Body of pancreas (tissue), 4 donors: ENCODE results near the gene CX3CR1. TPM values are rescaled to one million over a fixed set of nuclear protein-coding genes. Genes with fewer than 3 reads are reported as not detected.
A peak's percentile ranks its signal among the peaks of the same experiment; 100 is the strongest.

Experiments
- ATAC-seq: fragments of 150-250 bp; one replicate; pipeline ENCODE4 v1.9.1; 2016
- DNase-seq, 4 donors: peaks; one replicate each; pipeline ENCODE4 v3.0.0-alpha.2; 2019
- H3K27ac ChIP-seq, 4 donors: fragments of 200-600 bp; sonication (generic); 1 replicate in 3 of 4; 2 replicates in 1 of 4; pipeline versions ENCODE4 v1.5.1 to v1.6.1; 2016 to 2019; ENCODE audit warnings: mild to moderate bottlenecking in 1 of 4, mixed read lengths in 1 of 4, moderate library complexity in 1 of 4
- H3K27me3 ChIP-seq, 2 donors: fragments of 200-600 bp; sonication (generic); one replicate each; pipeline ENCODE4 v1.6.0; 2016; ENCODE audit warnings: mild to moderate bottlenecking in 1 of 2
- H3K36me3 ChIP-seq, 2 donors: fragments of 200-600 bp; sonication (generic); replicated peaks in 1 of 2; 2 replicates each; pipeline ENCODE4 v1.5.1; 2016; ENCODE audit warnings: low read depth in 2 of 2; ENCODE audit not compliant: insufficient read depth in 1 of 2
- H3K4me1 ChIP-seq: fragments of 200-600 bp; sonication (generic); one replicate; pipeline ENCODE4 v1.6.0; 2016
- H3K4me3 ChIP-seq, 2 donors: fragments of 200-600 bp; sonication (generic); 1 replicate in 1 of 2; 2 replicates in 1 of 2; pipeline ENCODE4 v1.5.1; 2016 to 2019
- H3K9me3 ChIP-seq, 3 donors: fragments of 200-600 bp; sonication (generic); 1 replicate in 2 of 3; 2 replicates in 1 of 3; pipeline ENCODE4 v1.5.1; 2016
- POLR2A ChIP-seq, 3 donors: fragments of 450-650 bp; IDR thresholded peaks; one replicate each; pipeline ENCODE4 v1.6.1; 2016; ENCODE audit warnings: antibody characterized with exemption in 3 of 3, mild to moderate bottlenecking in 2 of 3
- WGBS, 2 donors: methylation state at CpG; one replicate each; pipeline ENCODE4 v1.1.5; 2017; 5-methylcytosine and 5-hydroxymethylcytosine counted together
- intact Hi-C: fragments of 100-400 bp; cut with DNase I; formaldehyde crosslinking; loops from one replicate; pipeline ENCODE4 v1.15.1; 2023
- total RNA-seq, 2 donors: library from RNA; depleted of rRNA; stranded (reverse); fragments of >200 nt; gene quantifications; one replicate each; pipeline ENCODE4 v1.1.0, GENCODE V29; 2016
- TF ChIP-seq, protein P1 (sequence below), 7 experiments: fragments of 450-650 bp in 4 of 7; fragments of 200-600 bp in 3 of 7; sonication (generic) in 3 of 7; IDR thresholded peaks; one replicate each; pipeline ENCODE4 v1.5.1; 2016 to 2019; ENCODE audit warnings: antibody characterized with exemption in 7 of 7

The CX3CR1 gene
- total RNA-seq, 2 donors from 2014 or later: 1.3 TPM; not detected in 1

DNA sequence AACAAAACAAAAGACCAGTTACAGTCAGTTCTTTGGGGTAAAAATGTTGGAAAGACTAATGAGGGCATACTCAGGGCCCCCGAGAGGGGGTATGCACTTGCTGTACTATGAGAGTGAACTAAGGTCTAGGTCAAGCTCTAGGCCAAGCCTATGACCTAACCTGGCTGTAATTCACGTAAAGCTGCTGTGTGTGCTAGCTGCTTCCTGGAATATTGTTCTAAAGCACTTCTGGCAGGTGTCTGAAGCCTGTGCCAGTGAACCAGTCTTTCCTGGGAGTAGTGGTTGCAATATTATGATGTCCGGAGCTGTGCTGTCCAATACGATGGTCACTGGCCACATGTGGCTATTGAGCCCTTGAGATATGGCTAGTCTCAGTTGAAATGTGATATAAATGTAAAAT is 13.1 kb upstream of the CX3CR1 start:
- intact Hi-C loops: loop anchor here (5.0 kb wide), 2 partner anchors 106 to 191 kb away; no protein-coding TSS in a partner anchor
- WGBS, 2 donors: 85 to 92% methylated on average over 4 of the region's 4 CpGs

DNA sequence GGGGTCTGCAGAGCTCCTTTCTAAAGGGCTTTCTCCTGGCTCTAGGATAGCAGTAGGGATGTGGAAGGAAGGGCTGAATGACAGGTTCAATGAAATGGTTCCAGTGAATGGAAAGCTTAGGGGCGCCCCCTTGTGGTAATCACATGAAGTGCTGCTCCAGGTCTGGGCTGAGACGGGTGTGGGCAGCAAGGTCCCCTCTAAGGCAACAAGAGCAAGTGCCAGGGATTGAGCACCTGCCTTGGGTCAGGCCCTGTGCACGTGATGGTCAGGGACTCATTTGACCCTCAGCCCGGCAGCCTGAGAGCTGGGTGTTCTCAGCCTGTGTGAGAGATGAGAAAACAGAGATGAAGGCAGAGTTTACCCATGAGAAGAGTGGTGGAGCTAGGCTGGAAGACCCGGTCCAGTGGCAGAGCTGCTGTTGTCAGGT is 12.1 kb upstream of the CX3CR1 start:
- no peak overlapping the region for H3K4me3 ChIP-seq
- ATAC-seq (peak; percentile 50), DNase-seq (peak; percentile 57 to 73 (median 70))
- H3K27ac ChIP-seq: no peak overlapping the region
- no peaks in the 10 kb centered on the region for H3K9me3 ChIP-seq
- peaks cover 25% of the 10 kb centered on the region for H3K4me1 ChIP-seq
- 13 to 26% methylated on average over 5 of the region's 5 CpGs for WGBS, 2 donors
- no peaks in the 10 kb centered on the region for H3K27me3 ChIP-seq
- TF ChIP-seq, protein P1, sequence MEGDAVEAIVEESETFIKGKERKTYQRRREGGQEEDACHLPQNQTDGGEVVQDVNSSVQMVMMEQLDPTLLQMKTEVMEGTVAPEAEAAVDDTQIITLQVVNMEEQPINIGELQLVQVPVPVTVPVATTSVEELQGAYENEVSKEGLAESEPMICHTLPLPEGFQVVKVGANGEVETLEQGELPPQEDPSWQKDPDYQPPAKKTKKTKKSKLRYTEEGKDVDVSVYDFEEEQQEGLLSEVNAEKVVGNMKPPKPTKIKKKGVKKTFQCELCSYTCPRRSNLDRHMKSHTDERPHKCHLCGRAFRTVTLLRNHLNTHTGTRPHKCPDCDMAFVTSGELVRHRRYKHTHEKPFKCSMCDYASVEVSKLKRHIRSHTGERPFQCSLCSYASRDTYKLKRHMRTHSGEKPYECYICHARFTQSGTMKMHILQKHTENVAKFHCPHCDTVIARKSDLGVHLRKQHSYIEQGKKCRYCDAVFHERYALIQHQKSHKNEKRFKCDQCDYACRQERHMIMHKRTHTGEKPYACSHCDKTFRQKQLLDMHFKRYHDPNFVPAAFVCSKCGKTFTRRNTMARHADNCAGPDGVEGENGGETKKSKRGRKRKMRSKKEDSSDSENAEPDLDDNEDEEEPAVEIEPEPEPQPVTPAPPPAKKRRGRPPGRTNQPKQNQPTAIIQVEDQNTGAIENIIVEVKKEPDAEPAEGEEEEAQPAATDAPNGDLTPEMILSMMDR (IDR thresholded peaks at IDR 0.05): peak; percentile 71 to 92 (median 81)
- no peak for TF ChIP-seq POLR2A (IDR thresholded peaks at IDR 0.05)
- H3K36me3 ChIP-seq: no peaks in the 10 kb centered on the region
- intact Hi-C loops: loop anchor here (5.0 kb wide), 2 partner anchors 105 to 190 kb away; no protein-coding TSS in a partner anchor

More for the DNA sequence above, 13.1 kb upstream of the CX3CR1 start:
- no peak for TF ChIP-seq POLR2A (IDR thresholded peaks at IDR 0.05)
- TF ChIP-seq, protein P1 (IDR thresholded peaks at IDR 0.05): no peak
- Histone ChIP-seq H3K4me1 (peaks cover 20% of the 10 kb centered on the region), H3K4me3 (no peak overlapping the region), H3K27me3 (no peaks in the 10 kb centered on the region), H3K27ac (no peak overlapping the region), H3K9me3 (no peaks in the 10 kb centered on the region), H3K36me3 (no peaks in the 10 kb centered on the region)
- no peak for DNase-seq
- no peak for ATAC-seq

DNA sequence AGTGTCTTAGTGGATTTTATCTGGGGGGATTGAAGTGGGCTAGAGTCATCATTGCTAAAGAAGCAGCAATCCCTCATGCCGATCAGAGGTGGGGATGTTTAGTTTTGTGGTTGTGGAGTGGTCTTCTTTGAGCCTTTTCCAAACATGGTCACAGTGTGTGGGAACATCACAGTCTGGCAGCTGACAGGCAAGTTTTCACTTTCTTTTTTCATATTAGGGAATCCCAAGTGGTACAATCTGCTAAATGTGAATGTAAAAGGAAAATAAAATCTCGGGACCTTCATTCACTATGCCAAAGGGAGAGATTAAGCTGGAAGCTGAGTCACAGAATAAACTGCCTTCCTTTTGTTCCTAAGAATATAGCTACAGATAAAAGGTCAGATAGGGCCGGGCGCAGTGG is 10.4 kb upstream of the CX3CR1 start:
- peak; percentile 39 for ATAC-seq
- H3K4me1 ChIP-seq: peaks cover 26% of the 10 kb centered on the region
- H3K4me3 ChIP-seq: no peak overlapping the region
- no peaks in the 10 kb centered on the region for H3K36me3 ChIP-seq
- TF ChIP-seq POLR2A (IDR thresholded peaks at IDR 0.05): no peak
- TF ChIP-seq, protein P1 (IDR thresholded peaks at IDR 0.05): no peak
- H3K9me3 ChIP-seq: no peaks in the 10 kb centered on the region
- peak overlapping the region in 3 of 4 donors; percentile 27 to 32 (median 29) for H3K27ac ChIP-seq
- 45 to 48% methylated on average over 4 of the region's 4 CpGs for WGBS, 2 donors
- no peaks in the 10 kb centered on the region for H3K27me3 ChIP-seq
- peak in 1 of 4 donors; percentile 10 for DNase-seq
- intact Hi-C loops: loop anchor here (5.0 kb wide), 2 partner anchors 103 to 188 kb away; no protein-coding TSS in a partner anchor

DNA sequence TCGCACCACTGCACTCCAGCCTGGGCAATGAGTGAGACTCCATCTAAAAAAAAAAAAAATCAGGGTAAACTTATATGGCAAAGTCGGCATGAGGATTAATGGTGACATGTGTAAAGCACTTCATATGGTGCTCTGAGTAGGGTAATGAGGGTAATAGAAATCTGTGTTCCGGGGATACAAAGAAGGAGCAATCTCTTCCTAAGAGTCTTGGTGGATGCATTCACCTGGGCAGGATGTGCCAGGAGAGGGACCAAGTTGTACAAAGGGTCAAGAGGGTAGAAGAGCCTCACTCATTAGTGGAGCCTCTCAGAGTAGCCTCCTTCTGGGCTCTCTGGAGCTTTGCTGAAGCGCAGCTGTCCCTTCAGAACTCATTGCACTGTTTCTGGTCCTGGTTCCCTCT is 9.3 kb upstream of the CX3CR1 start:
- intact Hi-C loops: no loop called here

More for the DNA sequence above, 9.3 kb upstream of the CX3CR1 start:
- WGBS, 2 donors: 71 to 84% methylated on average over 4 of the region's 4 CpGs
- H3K4me1 ChIP-seq: peaks cover 26% of the 10 kb centered on the region
- no peaks in the 10 kb centered on the region for H3K9me3 ChIP-seq
- no peak overlapping the region for H3K4me3 ChIP-seq
- no peak overlapping the region for H3K27ac ChIP-seq
- no peak for DNase-seq
- H3K27me3 ChIP-seq: no peaks in the 10 kb centered on the region
- no peaks in the 10 kb centered on the region for H3K36me3 ChIP-seq
- no peak for TF ChIP-seq POLR2A (IDR thresholded peaks at IDR 0.05)
- TF ChIP-seq, protein P1 (IDR thresholded peaks at IDR 0.05): no peak
- no peak for ATAC-seq
